WTC11 (cell line): ENCODE measurements around the gene PDIA2. TPM values are rescaled to one million over a fixed set of nuclear protein-coding genes. Genes with fewer than 3 reads are reported as not detected.

Experiments used
- ATAC-seq: fragments of 200-7000 bp; cut with Tn5 transposase; 2 replicates; pipeline ENCODE4 v1.10.0; 2021; ENCODE audit warnings: mild to moderate bottlenecking, moderate library complexity
- CTCF ChIA-PET: fragments of 300-600 bp; sonication (Branson Sonifier 250); formaldehyde crosslinking; loops from one replicate; lab custom pipeline; 2021; ENCODE audit warnings: antibody characterized with exemption; lab: Charles Lee
- POLR2A ChIA-PET: fragments of 350-600 bp; sonication (Branson Sonifier 250); formaldehyde crosslinking; loops from one replicate; lab custom pipeline; 2021; ENCODE audit warnings: antibody characterized with exemption; lab: Charles Lee
- DNase-seq: peaks from one replicate; pipeline ENCODE4 v3.0.0; 2021; ENCODE audit warnings: low spot score
- H3K27ac Mint-ChIP-seq: 2 replicates; pipeline ENCODE4 v1.8.0; 2021; ENCODE audit warnings: mixed read lengths
- H3K27me3 Mint-ChIP-seq: 2 replicates; pipeline ENCODE4 v1.8.0; 2021; ENCODE audit warnings: low read depth, mild to moderate bottlenecking, moderate library complexity, mixed read lengths
- H3K36me3 Mint-ChIP-seq: 2 replicates; pipeline ENCODE4 v1.8.0; 2021; ENCODE audit warnings: mixed read lengths
- H3K4me1 Mint-ChIP-seq: 2 replicates; pipeline ENCODE4 v1.8.0; 2022; ENCODE audit warnings: mixed read lengths
- H3K4me3 Mint-ChIP-seq: 2 replicates; pipeline ENCODE4 v1.8.0; 2021; ENCODE audit warnings: mild to moderate bottlenecking, moderate library complexity, mixed read lengths
- H3K9me3 Mint-ChIP-seq: 2 replicates; pipeline ENCODE4 v1.8.0; 2021; ENCODE audit warnings: mixed read lengths
- ELF4 ChIP-seq: sonication (generic); formaldehyde crosslinking; IDR thresholded peaks from 2 replicates; pipeline ENCODE4 v1.8.1; 2022; ENCODE audit warnings: low read depth, mild to moderate bottlenecking, moderate library complexity, missing genetic modification reagents
- EMX1 ChIP-seq: fragments of 250-450 bp; sonication (Bioruptor Pico); IDR thresholded peaks from 2 replicates; pipeline ENCODE4 v1.8.0; 2021; ENCODE audit warnings: mild to moderate bottlenecking
- GTF2I ChIP-seq: fragments of 250-450 bp; sonication (Bioruptor Pico); conservative IDR thresholded peaks from 2 replicates; pipeline ENCODE4 v1.4.0; 2021; ENCODE audit warnings: mild to moderate bottlenecking
- HMGXB4 ChIP-seq: sonication (generic); formaldehyde crosslinking; IDR thresholded peaks from 2 replicates; pipeline ENCODE4 v1.8.1; 2023; ENCODE audit warnings: mild to moderate bottlenecking, moderate library complexity, missing genetic modification reagents
- JUN ChIP-seq: sonication (generic); formaldehyde crosslinking; IDR thresholded peaks from 2 replicates; pipeline ENCODE4 v1.8.0; 2023; ENCODE audit warnings: mild to moderate bottlenecking, missing genetic modification reagents
- MLX ChIP-seq: sonication (generic); formaldehyde crosslinking; IDR thresholded peaks from 2 replicates; pipeline ENCODE4 v1.8.1; 2023; ENCODE audit warnings: mild to moderate bottlenecking, missing genetic modification reagents, moderate library complexity
- OVOL2 ChIP-seq: fragments of 250-450 bp; sonication (Bioruptor Pico); IDR thresholded peaks from 2 replicates; pipeline ENCODE4 v1.9.0; 2021; ENCODE audit warnings: mild to moderate bottlenecking, borderline replicate concordance
- PREB ChIP-seq: sonication (generic); formaldehyde crosslinking; IDR thresholded peaks from 2 replicates; pipeline ENCODE4 v1.8.1; 2022; ENCODE audit warnings: mild to moderate bottlenecking, missing genetic modification reagents, moderate library complexity, borderline replicate concordance
- RELA ChIP-seq: sonication (generic); formaldehyde crosslinking; IDR thresholded peaks from 2 replicates; pipeline ENCODE4 v1.8.1; 2022; ENCODE audit warnings: missing genetic modification reagents, mild to moderate bottlenecking, borderline replicate concordance
- SMAD4 ChIP-seq: sonication (generic); formaldehyde crosslinking; IDR thresholded peaks from 2 replicates; pipeline ENCODE4 v1.8.0; 2022; ENCODE audit warnings: mild to moderate bottlenecking, missing genetic modification reagents
- TEAD1 ChIP-seq: sonication (generic); formaldehyde crosslinking; IDR thresholded peaks from 2 replicates; pipeline ENCODE4 v1.8.0; 2022; ENCODE audit warnings: mild to moderate bottlenecking, missing genetic modification reagents
- ZMAT4 ChIP-seq: fragments of 250-450 bp; sonication (Bioruptor Pico); IDR thresholded peaks from 2 replicates; pipeline ENCODE4 v1.9.0; 2021; ENCODE audit warnings: mild to moderate bottlenecking
- ZNF219 ChIP-seq: sonication (generic); formaldehyde crosslinking; IDR thresholded peaks from 2 replicates; pipeline ENCODE4 v1.8.0; 2023; ENCODE audit warnings: missing genetic modification reagents, mild to moderate bottlenecking, borderline replicate concordance
- ZNF396 ChIP-seq: fragments of 250-450 bp; sonication (Bioruptor Pico); IDR thresholded peaks from 2 replicates; pipeline ENCODE4 v1.8.0; 2021; ENCODE audit warnings: mild to moderate bottlenecking, moderate library complexity, borderline replicate concordance
- ZNF671 ChIP-seq: fragments of 250-450 bp; sonication (Bioruptor Pico); IDR thresholded peaks from 2 replicates; pipeline ENCODE4 v1.8.0; 2021; ENCODE audit warnings: mild to moderate bottlenecking
- total RNA-seq: library from RNA; stranded (reverse); gene quantifications from 3 replicates; pipeline ENCODE4 v1.2.3, GENCODE V29; 2021
- TF ChIP-seq, protein P1 (sequence below): sonication (generic); formaldehyde crosslinking; IDR thresholded peaks from 2 replicates; pipeline ENCODE4 v1.8.0; 2023; ENCODE audit warnings: missing genetic modification reagents, mild to moderate bottlenecking, borderline replicate concordance
- TF ChIP-seq, protein P2 (sequence below): sonication (generic); formaldehyde crosslinking; IDR thresholded peaks from 2 replicates; pipeline ENCODE4 v1.8.1; 2023; ENCODE audit warnings: mild to moderate bottlenecking, missing genetic modification reagents
- TF ChIP-seq, protein P3 (sequence below): sonication (generic); formaldehyde crosslinking; IDR thresholded peaks from 2 replicates; pipeline ENCODE4 v1.8.1; 2022; ENCODE audit warnings: missing genetic modification reagents, borderline replicate concordance

PDIA2 gene
- total RNA-seq, 1 experiment from 2014 or later, result 2.4 TPM

DNA sequence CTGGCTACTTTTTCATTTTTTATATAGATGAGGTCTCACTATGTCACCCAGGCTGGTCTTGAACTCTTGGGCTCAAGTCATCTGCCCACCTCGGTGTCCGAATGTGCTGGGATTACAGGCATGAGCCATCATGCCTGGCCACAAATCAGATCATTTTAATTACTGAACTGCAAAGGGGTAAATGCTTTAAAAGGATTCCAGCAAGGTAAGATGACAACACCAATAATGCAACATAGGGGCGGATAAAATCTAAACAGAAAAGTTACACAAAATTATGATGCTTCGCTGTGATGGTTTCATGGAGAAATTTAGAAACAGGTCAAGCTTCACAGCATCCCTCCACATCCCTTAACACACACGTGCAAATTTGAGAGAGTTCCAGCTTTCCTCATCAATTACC, 37.2 kb downstream of the PDIA2 start:
- peak overlapping the region; percentile 82 for H3K27ac Mint-ChIP-seq
- DNase-seq (no peak), ATAC-seq (no peak)
- H3K27me3 Mint-ChIP-seq, result no peaks in the 10 kb centered on the region
- ChIA-PET POLR2A (no interaction called here), CTCF (interaction anchor here (0.5 to 1.8 kb wide), 3 partner anchors 16 to 1330 kb away, joined by 3 to 5 read pairs (median 3); partner anchors contain the start of gene AXIN1)
- peaks cover 24% of the 10 kb centered on the region for H3K4me1 Mint-ChIP-seq
- peaks cover 4% of the 10 kb centered on the region; the same call in 1 of the 2 replicates for H3K36me3 Mint-ChIP-seq
- H3K4me3 Mint-ChIP-seq, result no peak overlapping the region
- H3K9me3 Mint-ChIP-seq, result no peaks in the 10 kb centered on the region
- TF ChIP-seq, protein P1, sequence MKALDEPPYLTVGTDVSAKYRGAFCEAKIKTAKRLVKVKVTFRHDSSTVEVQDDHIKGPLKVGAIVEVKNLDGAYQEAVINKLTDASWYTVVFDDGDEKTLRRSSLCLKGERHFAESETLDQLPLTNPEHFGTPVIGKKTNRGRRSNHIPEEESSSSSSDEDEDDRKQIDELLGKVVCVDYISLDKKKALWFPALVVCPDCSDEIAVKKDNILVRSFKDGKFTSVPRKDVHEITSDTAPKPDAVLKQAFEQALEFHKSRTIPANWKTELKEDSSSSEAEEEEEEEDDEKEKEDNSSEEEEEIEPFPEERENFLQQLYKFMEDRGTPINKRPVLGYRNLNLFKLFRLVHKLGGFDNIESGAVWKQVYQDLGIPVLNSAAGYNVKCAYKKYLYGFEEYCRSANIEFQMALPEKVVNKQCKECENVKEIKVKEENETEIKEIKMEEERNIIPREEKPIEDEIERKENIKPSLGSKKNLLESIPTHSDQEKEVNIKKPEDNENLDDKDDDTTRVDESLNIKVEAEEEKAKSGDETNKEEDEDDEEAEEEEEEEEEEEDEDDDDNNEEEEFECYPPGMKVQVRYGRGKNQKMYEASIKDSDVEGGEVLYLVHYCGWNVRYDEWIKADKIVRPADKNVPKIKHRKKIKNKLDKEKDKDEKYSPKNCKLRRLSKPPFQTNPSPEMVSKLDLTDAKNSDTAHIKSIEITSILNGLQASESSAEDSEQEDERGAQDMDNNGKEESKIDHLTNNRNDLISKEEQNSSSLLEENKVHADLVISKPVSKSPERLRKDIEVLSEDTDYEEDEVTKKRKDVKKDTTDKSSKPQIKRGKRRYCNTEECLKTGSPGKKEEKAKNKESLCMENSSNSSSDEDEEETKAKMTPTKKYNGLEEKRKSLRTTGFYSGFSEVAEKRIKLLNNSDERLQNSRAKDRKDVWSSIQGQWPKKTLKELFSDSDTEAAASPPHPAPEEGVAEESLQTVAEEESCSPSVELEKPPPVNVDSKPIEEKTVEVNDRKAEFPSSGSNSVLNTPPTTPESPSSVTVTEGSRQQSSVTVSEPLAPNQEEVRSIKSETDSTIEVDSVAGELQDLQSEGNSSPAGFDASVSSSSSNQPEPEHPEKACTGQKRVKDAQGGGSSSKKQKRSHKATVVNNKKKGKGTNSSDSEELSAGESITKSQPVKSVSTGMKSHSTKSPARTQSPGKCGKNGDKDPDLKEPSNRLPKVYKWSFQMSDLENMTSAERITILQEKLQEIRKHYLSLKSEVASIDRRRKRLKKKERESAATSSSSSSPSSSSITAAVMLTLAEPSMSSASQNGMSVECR (CRISPR knock-in tag), result no peak
- TF ChIP-seq ZMAT4 (CRISPR knock-in tag), result no peak
- TF ChIP-seq, protein P2, sequence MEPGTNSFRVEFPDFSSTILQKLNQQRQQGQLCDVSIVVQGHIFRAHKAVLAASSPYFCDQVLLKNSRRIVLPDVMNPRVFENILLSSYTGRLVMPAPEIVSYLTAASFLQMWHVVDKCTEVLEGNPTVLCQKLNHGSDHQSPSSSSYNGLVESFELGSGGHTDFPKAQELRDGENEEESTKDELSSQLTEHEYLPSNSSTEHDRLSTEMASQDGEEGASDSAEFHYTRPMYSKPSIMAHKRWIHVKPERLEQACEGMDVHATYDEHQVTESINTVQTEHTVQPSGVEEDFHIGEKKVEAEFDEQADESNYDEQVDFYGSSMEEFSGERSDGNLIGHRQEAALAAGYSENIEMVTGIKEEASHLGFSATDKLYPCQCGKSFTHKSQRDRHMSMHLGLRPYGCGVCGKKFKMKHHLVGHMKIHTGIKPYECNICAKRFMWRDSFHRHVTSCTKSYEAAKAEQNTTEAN (CRISPR knock-in tag), result no peak
- no peak for TF ChIP-seq SMAD4 (CRISPR knock-in tag)
- no peak for TF ChIP-seq RELA (CRISPR knock-in tag)
- TF ChIP-seq JUN (CRISPR knock-in tag), result no peak
- no peak for TF ChIP-seq ELF4 (CRISPR knock-in tag)
- no peak for TF ChIP-seq ZNF396 (CRISPR knock-in tag)
- TF ChIP-seq, protein P3, sequence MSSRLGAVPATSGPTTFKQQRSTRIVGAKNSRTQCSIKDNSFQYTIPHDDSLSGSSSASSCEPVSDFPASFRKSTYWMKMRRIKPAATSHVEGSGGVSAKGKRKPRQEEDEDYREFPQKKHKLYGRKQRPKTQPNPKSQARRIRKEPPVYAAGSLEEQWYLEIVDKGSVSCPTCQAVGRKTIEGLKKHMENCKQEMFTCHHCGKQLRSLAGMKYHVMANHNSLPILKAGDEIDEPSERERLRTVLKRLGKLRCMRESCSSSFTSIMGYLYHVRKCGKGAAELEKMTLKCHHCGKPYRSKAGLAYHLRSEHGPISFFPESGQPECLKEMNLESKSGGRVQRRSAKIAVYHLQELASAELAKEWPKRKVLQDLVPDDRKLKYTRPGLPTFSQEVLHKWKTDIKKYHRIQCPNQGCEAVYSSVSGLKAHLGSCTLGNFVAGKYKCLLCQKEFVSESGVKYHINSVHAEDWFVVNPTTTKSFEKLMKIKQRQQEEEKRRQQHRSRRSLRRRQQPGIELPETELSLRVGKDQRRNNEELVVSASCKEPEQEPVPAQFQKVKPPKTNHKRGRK (CRISPR knock-in tag), result no peak
- TF ChIP-seq GTF2I (CRISPR knock-in tag), result no peak
- no peak for TF ChIP-seq OVOL2 (CRISPR knock-in tag)
- TF ChIP-seq ZNF219 (CRISPR knock-in tag), result no peak
- TF ChIP-seq HMGXB4 (CRISPR knock-in tag), result no peak
- TF ChIP-seq EMX1, result no peak
- no peak for TF ChIP-seq PREB (CRISPR knock-in tag)
- TF ChIP-seq TEAD1 (CRISPR knock-in tag), result no peak
- TF ChIP-seq ZNF671 (CRISPR knock-in tag), result no peak
- TF ChIP-seq MLX, result no peak
- TF ChIP-seq, all 79 proteins: peak for 0
